Stomach (tissue), 19 donors: ENCODE measurements around the gene IPP. TPM values are rescaled to one million over a fixed set of nuclear protein-coding genes. Genes with fewer than 3 reads are reported as not detected.

Experiments
- DNase-seq, 2 donors: peaks; one replicate each; pipeline versions ENCODE4 v3.0.0 to v3.0.0-alpha.2; 2013 to 2019
- H3K27ac ChIP-seq, 5 donors: fragments of 200-600 bp in 4 of 5; sonication (generic) in 4 of 5; one replicate each; pipeline ENCODE4 v1.5.1; 2013 to 2019; ENCODE audit warnings: mild to moderate bottlenecking in 1 of 5, moderate library complexity in 1 of 5
- H3K27me3 ChIP-seq, 3 donors: fragments of 200-600 bp; sonication (generic); one replicate each; pipeline ENCODE4 v1.5.1; 2017 to 2019; ENCODE audit warnings: mixed run types in 1 of 3
- H3K36me3 ChIP-seq, 4 donors: fragments of 200-600 bp; sonication (generic); 1 replicate in 3 of 4; 2 replicates in 1 of 4; pipeline ENCODE4 v1.5.1; 2016 to 2019
- H3K4me1 ChIP-seq, 4 donors: fragments of 200-600 bp; sonication (generic); one replicate each; pipeline ENCODE4 v1.5.1; 2016 to 2019
- H3K4me3 ChIP-seq, 4 donors: fragments of 200-600 bp; sonication (generic) in 3 of 4; one replicate each; pipeline ENCODE4 v1.5.1; 2016 to 2019; ENCODE audit warnings: mild to moderate bottlenecking in 1 of 4
- H3K9me3 ChIP-seq, 4 donors: fragments of 200-600 bp; sonication (generic); one replicate each; pipeline ENCODE4 v1.5.1; 2016 to 2019
- CTCF ChIP-seq, 7 experiments: fragments of 450-650 bp in 4 of 7; fragments of 200-600 bp in 3 of 7; sonication (generic) in 3 of 7; IDR thresholded peaks; one replicate each; pipeline ENCODE4 v1.5.1; 2016 to 2019; ENCODE audit warnings: antibody characterized with exemption in 7 of 7, control low read depth in 2 of 7, mild to moderate bottlenecking in 1 of 7
- EP300 ChIP-seq: sonication (generic); formaldehyde crosslinking; IDR thresholded peaks from one replicate; pipeline ENCODE4 v1.6.1; 2017; ENCODE audit warnings: antibody characterized with exemption
- POLR2A ChIP-seq, 4 donors: fragments of 450-650 bp; IDR thresholded peaks; one replicate each; pipeline ENCODE4 v1.6.1; 2016; ENCODE audit warnings: antibody characterized with exemption in 4 of 4, control low read depth in 2 of 4, mild to moderate bottlenecking in 1 of 4, moderate library complexity in 1 of 4
- POLR2AphosphoS5 ChIP-seq, 3 donors: sonication (generic); formaldehyde crosslinking; IDR thresholded peaks; one replicate each; pipeline ENCODE4 v1.6.1; 2016; ENCODE audit warnings: antibody characterized with exemption in 3 of 3
- WGBS, 5 donors: extraction: QIAGEN DNeasy Blood & Tissue Kit in 3 of 5; methylation state at CpG; one replicate each; pipeline versions ENCODE4 v1.1.5 to v1.1.7; 2013 to 2018; 5-methylcytosine and 5-hydroxymethylcytosine counted together
- intact Hi-C: fragments of 100-400 bp; cut with DNase I; formaldehyde crosslinking; loops from one replicate; pipeline ENCODE4 v1.15.1; 2023; ENCODE audit warnings: low total_unique reads
- long read RNA-seq, 10 donors: transcript quantifications; one replicate each; lab custom pipeline, GENCODE V29; 2026
- polyA plus RNA-seq, 3 donors: library from polyadenylated mRNA; stranded (reverse); fragments of 200-250 nt; gene quantifications; one replicate each; pipeline ENCODE4 v1.2.3, GENCODE V29; 2013
- total RNA-seq, 5 donors: library from RNA; depleted of rRNA; stranded (reverse); fragments of >200 nt; gene quantifications; one replicate each; pipeline versions ENCODE4 v1.1.0 to v1.2.3, GENCODE V29; 2014 to 2016
- donor health status: healthy with polysubstance abuse.
- donor health status: Bipolar disorder and iron deficiency.
- donor health status: healthy.

IPP gene
- 10 to 100 TPM in 1 of 5 donors, 1 to 10 TPM in 4; 5.2 to 19.5 (median 7.8) TPM for total RNA-seq
- 1 to 10 TPM; 3.2 to 4.9 (median 4.4) TPM for polyA plus RNA-seq
- long read RNA-seq, donor 1, partial matches to known transcripts: 0 of 2 reads
- long read RNA-seq, donor 1, other reads (novel, unspliced or antisense): 0 of 2 reads
- long read RNA-seq, donor 2, partial matches to known transcripts: 0 of 1 reads
- long read RNA-seq, donor 2, other reads (novel, unspliced or antisense): 0 of 1 reads
- long read RNA-seq, donor 3, partial matches to known transcripts: 0 of 1 reads
- long read RNA-seq, donor 3, other reads (novel, unspliced or antisense): 0 of 1 reads
- long read RNA-seq, donor 4: 0 reads
- long read RNA-seq, donor 5, partial matches to known transcripts: 0 of 1 reads
- long read RNA-seq, donor 5, other reads (novel, unspliced or antisense): 0 of 1 reads
- long read RNA-seq, donor 6: 0 reads
- long read RNA-seq, donor 7, partial matches to known transcripts: 0 of 2 reads
- long read RNA-seq, donor 7, other reads (novel, unspliced or antisense): 0 of 2 reads
- long read RNA-seq, donor 8, partial matches to known transcripts: 0 of 22 reads
- long read RNA-seq, donor 8, other reads (novel, unspliced or antisense): 20 of 22 reads
- long read RNA-seq, donor 9: 0 reads
- long read RNA-seq, donor 10, partial matches to known transcripts: 0 of 1 reads
- long read RNA-seq, donor 10, other reads (novel, unspliced or antisense): 0 of 1 reads

DNA sequence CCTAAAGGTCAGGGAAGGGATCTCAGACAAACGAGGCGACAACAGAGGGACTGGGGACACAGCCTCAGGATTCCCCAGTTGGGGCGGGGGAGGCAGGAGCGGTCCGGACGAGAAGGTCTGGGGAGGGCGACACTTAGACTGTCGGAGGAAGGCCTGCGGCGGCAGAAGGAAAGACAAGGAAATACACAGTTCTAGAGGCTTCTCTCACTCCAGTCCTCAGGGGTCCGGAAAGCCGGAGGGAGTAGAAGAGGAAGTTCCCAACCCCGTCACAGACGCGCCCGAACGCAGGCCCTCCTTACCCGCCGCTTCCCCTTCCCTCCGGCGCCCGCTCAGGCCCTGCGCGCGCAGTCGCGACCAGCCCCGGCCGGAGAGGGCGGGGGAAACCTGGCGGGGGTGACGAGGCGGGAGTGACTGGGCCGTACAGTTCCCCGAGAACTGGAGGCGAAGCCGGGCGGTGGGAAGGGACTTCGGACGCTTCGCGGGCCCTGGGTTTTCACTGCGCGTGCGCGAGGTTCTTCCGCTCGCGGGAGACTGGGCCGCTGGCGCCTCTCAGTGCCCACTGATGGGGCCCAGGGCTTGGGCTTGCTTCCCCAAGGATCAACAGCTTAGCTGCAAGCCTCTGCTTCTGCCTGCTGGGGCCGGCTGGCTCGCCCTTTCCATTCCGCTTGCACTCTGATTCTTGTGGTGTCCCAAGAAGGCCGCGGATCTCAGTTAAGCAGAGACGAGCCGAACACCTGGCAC lies at the start of gene IPP:
Gene IPP, minus strand, starts transcription at position 356 of the 741 bp plus-strand sequence. CDS start 4,242 bp downstream, outside the sequence.
- Histone ChIP-seq H3K9me3 (peaks cover 0 to 6% (median 0%) of the 10 kb centered on the region in 4 donors), H3K4me1 (peaks cover 0 to 34% (median 24%) of the 10 kb centered on the region in 4 donors), H3K36me3 (peaks cover 0 to 9% (median 8%) of the 10 kb centered on the region in 4 donors), H3K4me3 (peak within 1 kb of the TSS; percentile 53 to 69 (median 62)), H3K27ac (peak within 1 kb of the TSS; percentile 86 to 99 (median 95)), H3K27me3 (no peaks in the 10 kb centered on the region)
- intact Hi-C loops: no loop called here
- TF ChIP-seq POLR2AphosphoS5 (IDR thresholded peaks at IDR 0.05) (peak; percentile 90 to 99 (median 97)), POLR2A (IDR thresholded peaks at IDR 0.05) (peak in 2 of 4 donors; percentile 82 to 88), EP300 (no peak), CTCF (IDR thresholded peaks at IDR 0.05) (peak in 1 of 7 experiments; percentile 29)
- 0% methylated on average over 28 to 58 of the region's 58 CpGs for WGBS, 5 donors
- DNase-seq: peak; percentile 97 to 99

DNA sequence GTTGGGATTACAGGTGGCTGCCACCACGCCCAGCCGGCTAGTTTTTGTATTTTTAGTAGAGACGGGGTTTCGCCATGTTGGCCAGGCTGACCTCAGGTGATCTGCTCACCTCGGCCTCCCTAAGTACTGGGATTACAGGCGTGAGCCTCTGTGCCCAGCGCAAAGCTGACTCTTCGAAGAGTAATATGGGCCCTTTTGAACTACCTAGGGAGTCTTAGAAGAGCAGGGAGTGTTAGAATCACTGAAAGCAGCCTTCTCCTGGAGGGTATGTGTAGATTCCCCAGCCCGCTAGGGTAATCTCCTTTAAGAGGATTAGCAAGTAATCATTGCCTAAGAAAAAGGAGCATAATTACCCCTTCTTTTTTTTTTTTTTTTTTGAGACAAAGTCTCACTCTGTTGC lies 46.5 kb upstream of the IPP start:
- 83 to 92% (median 91%) methylated on average over 9 of the region's 9 CpGs for WGBS, 5 donors
- no peaks in the 10 kb centered on the region for H3K9me3 ChIP-seq
- H3K36me3 ChIP-seq: no peaks in the 10 kb centered on the region
- H3K4me1 ChIP-seq: peaks cover 0 to 1% (median 0%) of the 10 kb centered on the region in 4 donors
- no peaks in the 10 kb centered on the region for H3K27me3 ChIP-seq
- H3K4me3 ChIP-seq: no peak overlapping the region
- no peak overlapping the region for H3K27ac ChIP-seq
- intact Hi-C loops: no loop called here
- TF ChIP-seq POLR2AphosphoS5 (IDR thresholded peaks at IDR 0.05): no peak
- no peak for TF ChIP-seq CTCF (IDR thresholded peaks at IDR 0.05)
- TF ChIP-seq EP300: no peak
- TF ChIP-seq POLR2A (IDR thresholded peaks at IDR 0.05): no peak
- no peak for DNase-seq

DNA sequence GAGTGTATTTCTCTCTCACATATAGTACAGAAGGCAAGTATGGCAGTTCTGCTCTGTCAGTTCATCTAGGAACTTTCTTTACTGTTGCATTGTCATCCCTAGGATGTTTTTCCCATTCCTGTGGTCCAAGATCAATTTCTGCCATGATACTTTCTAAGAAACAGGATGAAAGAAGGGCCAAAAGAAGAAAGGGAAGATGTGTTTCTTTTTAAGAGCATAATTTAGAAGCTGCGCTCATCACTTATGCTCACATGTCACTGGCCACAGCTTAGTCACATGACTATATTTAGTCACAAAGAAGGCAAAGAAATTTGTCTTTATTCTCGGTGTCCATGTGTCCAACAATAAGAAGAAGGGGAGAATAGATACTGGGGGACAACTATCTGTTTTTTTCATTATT lies 45.9 kb upstream of the IPP start:
- H3K27ac ChIP-seq: no peak overlapping the region
- no peak for DNase-seq
- TF ChIP-seq POLR2AphosphoS5 (IDR thresholded peaks at IDR 0.05) (no peak), CTCF (IDR thresholded peaks at IDR 0.05) (no peak), POLR2A (IDR thresholded peaks at IDR 0.05) (no peak), EP300 (no peak)
- no peaks in the 10 kb centered on the region for H3K27me3 ChIP-seq
- H3K4me1 ChIP-seq: no peaks in the 10 kb centered on the region
- H3K4me3 ChIP-seq: no peak overlapping the region
- no peaks in the 10 kb centered on the region for H3K9me3 ChIP-seq
- intact Hi-C loops: no loop called here
- no peaks in the 10 kb centered on the region for H3K36me3 ChIP-seq
- 63 to 95% (median 67%) methylated on average over 2 of the region's 2 CpGs for WGBS, 5 donors
